OCI-LY7 (cell line): Measurements from ENCODE around the gene MAGEF1. TPM values are rescaled to one million over a fixed set of nuclear protein-coding genes. Genes with fewer than 3 reads are reported as not detected.
A peak's percentile ranks its signal among the peaks of the same experiment; 100 is the strongest.

Source experiments
- BruUV-seq: library from RNA; stranded (reverse); fragments of 400-500 nt; replicated peaks from 2 replicates; lab custom pipeline; 2021; lab: Mats Ljungman, UMichigan
- CTCF ChIA-PET: fragments of 300-600 bp; sonication (Branson Sonifier 250); formaldehyde crosslinking; loops from one replicate; lab custom pipeline; 2022; ENCODE audit warnings: antibody characterized with exemption; ENCODE audit not compliant: unreplicated experiment; lab: Charles Lee
- POLR2A ChIA-PET: fragments of 300-600 bp; sonication (Branson Sonifier 250); formaldehyde crosslinking; loops from one replicate; lab custom pipeline; 2022; ENCODE audit warnings: antibody characterized with exemption; lab: Charles Lee
- DNase-seq: peaks from one replicate; pipeline ENCODE4 v3.0.0-alpha.2; 2015; ENCODE audit warnings: low spot score
- H2AFZ ChIP-seq: fragments of 200-600 bp; sonication (generic), shearing (Covaris generic); 2 replicates; pipeline ENCODE4 v1.6.1; 2014; ENCODE audit warnings: mild to moderate bottlenecking, antibody characterized with exemption, low read length, moderate library complexity
- H3K27ac ChIP-seq: fragments of 200-600 bp; sonication (generic); 2 replicates; pipeline ENCODE4 v1.5.1; 2014; ENCODE audit warnings: mixed run types, low read depth, mild to moderate bottlenecking, moderate library complexity, low read length, inconsistent platforms; ENCODE audit not compliant: poor library complexity, severe bottlenecking
- H3K36me3 ChIP-seq: fragments of 200-600 bp; sonication (generic); 2 replicates; pipeline ENCODE4 v1.6.1; 2014; ENCODE audit warnings: mild to moderate bottlenecking, antibody characterized with exemption, low read length, moderate library complexity, mixed read lengths; ENCODE audit not compliant: insufficient read depth
- H3K4me1 ChIP-seq: fragments of 200-600 bp; sonication (generic); 2 replicates; pipeline ENCODE4 v1.5.1; 2014; ENCODE audit warnings: mild to moderate bottlenecking, low read length; ENCODE audit not compliant: insufficient read depth, poor library complexity, severe bottlenecking
- H3K4me2 ChIP-seq: fragments of 200-600 bp; sonication (generic); 2 replicates; pipeline ENCODE4 v1.6.1; 2014; ENCODE audit warnings: mild to moderate bottlenecking, low read length
- H3K4me3 ChIP-seq: fragments of 200-600 bp; sonication (generic); 2 replicates; pipeline ENCODE4 v1.5.1; 2014; ENCODE audit warnings: mild to moderate bottlenecking, low read depth, low read length; ENCODE audit not compliant: poor library complexity, severe bottlenecking
- H3K79me2 ChIP-seq: fragments of 200-600 bp; sonication (generic); 2 replicates; pipeline ENCODE4 v1.6.1; 2016; ENCODE audit warnings: low read depth, mild to moderate bottlenecking, low read length, moderate library complexity, mixed read lengths; ENCODE audit not compliant: insufficient read depth
- H3K9me2 ChIP-seq: fragments of 200-600 bp; sonication (generic); 2 replicates; pipeline ENCODE4 v1.6.1; 2016; ENCODE audit warnings: mild to moderate bottlenecking, low read length, mixed read lengths; ENCODE audit not compliant: insufficient read depth
- H3K9me3 ChIP-seq: fragments of 200-600 bp; sonication (generic); 2 replicates; pipeline ENCODE4 v1.6.1; 2014; ENCODE audit warnings: mild to moderate bottlenecking, mixed run types, low read length, mixed read lengths
- H4K20me1 ChIP-seq: fragments of 200-600 bp; sonication (generic); 2 replicates; pipeline ENCODE4 v1.6.1; 2014; ENCODE audit warnings: mild to moderate bottlenecking, antibody characterized with exemption, low read length, moderate library complexity, mixed read lengths; ENCODE audit not compliant: insufficient read depth
- EZH2phosphoT487 ChIP-seq: fragments of 200-600 bp; sonication (generic); IDR thresholded peaks from 2 replicates; pipeline ENCODE4 v1.6.1; 2018; ENCODE audit warnings: low read depth, borderline replicate concordance, mild to moderate bottlenecking, mixed run types, antibody characterized with exemption, low read length, moderate library complexity, mixed read lengths
- intact Hi-C: fragments of 100-400 bp; cut with micrococcal nuclease; formaldehyde crosslinking; loops from one replicate; pipeline ENCODE4 v1.10.0; 2022; ENCODE audit not compliant: unreplicated experiment
- total RNA-seq, 2 experiments: library from RNA; depleted of rRNA in 1 of 2; stranded (reverse); fragments of >200 nt in 1 of 2; shearing (Covaris generic) in 1 of 2; gene quantifications; 2 replicates each; pipeline ENCODE4 v1.2.3, GENCODE V29; 2014 to 2022
- TF ChIP-seq, protein P1 (sequence below): fragments of 200-600 bp; sonication (generic); conservative IDR thresholded peaks from 2 replicates; pipeline ENCODE4 v1.5.1; 2014; ENCODE audit warnings: mild to moderate bottlenecking, antibody characterized with exemption, low read length, moderate library complexity, mixed read lengths

The MAGEF1 gene
- total RNA-seq, 2 experiments from 2014 or later: 29.2 to 47.8 TPM

- intact Hi-C loops: no loop called here
- Histone ChIP-seq H4K20me1 (no peaks in the 10 kb centered on the region), H3K9me2 (no peaks in the 10 kb centered on the region), H2AFZ (no peak overlapping the region), H3K27ac (no peak overlapping the region), H3K4me1 (no peaks in the 10 kb centered on the region), H3K4me2 (no peak overlapping the region), H3K36me3 (no peaks in the 10 kb centered on the region), H3K79me2 (no peaks in the 10 kb centered on the region), H3K9me3 (no peaks in the 10 kb centered on the region), H3K4me3 (no peak overlapping the region)
- TF ChIP-seq, protein P1, sequence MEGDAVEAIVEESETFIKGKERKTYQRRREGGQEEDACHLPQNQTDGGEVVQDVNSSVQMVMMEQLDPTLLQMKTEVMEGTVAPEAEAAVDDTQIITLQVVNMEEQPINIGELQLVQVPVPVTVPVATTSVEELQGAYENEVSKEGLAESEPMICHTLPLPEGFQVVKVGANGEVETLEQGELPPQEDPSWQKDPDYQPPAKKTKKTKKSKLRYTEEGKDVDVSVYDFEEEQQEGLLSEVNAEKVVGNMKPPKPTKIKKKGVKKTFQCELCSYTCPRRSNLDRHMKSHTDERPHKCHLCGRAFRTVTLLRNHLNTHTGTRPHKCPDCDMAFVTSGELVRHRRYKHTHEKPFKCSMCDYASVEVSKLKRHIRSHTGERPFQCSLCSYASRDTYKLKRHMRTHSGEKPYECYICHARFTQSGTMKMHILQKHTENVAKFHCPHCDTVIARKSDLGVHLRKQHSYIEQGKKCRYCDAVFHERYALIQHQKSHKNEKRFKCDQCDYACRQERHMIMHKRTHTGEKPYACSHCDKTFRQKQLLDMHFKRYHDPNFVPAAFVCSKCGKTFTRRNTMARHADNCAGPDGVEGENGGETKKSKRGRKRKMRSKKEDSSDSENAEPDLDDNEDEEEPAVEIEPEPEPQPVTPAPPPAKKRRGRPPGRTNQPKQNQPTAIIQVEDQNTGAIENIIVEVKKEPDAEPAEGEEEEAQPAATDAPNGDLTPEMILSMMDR: no peak
- TF ChIP-seq EZH2phosphoT487: no peak
- no TSS peak for BruUV-seq
- DNase-seq: no peak
- CTCF ChIA-PET: no interaction called here
- POLR2A ChIA-PET: interaction anchor here (0.5 to 0.6 kb wide), 2 partner anchors 18 to 44 kb away, joined by 3 read pairs; no protein-coding TSS in a partner anchor
These were observed 34.2 kb downstream of the MAGEF1 start for GRCh38 chr3:184677344-184678316.

- ChIA-PET POLR2A (interaction anchor here (0.6 to 0.7 kb wide), 3 partner anchors 101 to 1506 kb away, joined by 3 to 5 read pairs (median 4); no protein-coding TSS in a partner anchor), CTCF (no interaction called here)
- TF ChIP-seq, protein P1: no peak
- TF ChIP-seq EZH2phosphoT487: no peak
- intact Hi-C loops: no loop called here
- H3K4me2 ChIP-seq: no peak overlapping the region
- no peak overlapping the region for H3K4me3 ChIP-seq
- H3K9me2 ChIP-seq: no peaks in the 10 kb centered on the region
- H3K79me2 ChIP-seq: no peaks in the 10 kb centered on the region
- H3K4me1 ChIP-seq: no peaks in the 10 kb centered on the region
- H4K20me1 ChIP-seq: no peaks in the 10 kb centered on the region
- DNase-seq: peak; percentile 10
- H3K36me3 ChIP-seq: no peaks in the 10 kb centered on the region
- H2AFZ ChIP-seq: no peak overlapping the region
- H3K9me3 ChIP-seq: no peaks in the 10 kb centered on the region
- H3K27ac ChIP-seq: no peak overlapping the region
- no TSS peak for BruUV-seq
These were observed 34.9 kb downstream of the MAGEF1 start for GRCh38 chr3:184676927-184677326.
